HG02938 (cell line): ENCODE results near the gene SCUBE3.

Source experiments
- ATAC-seq: cut with Tn5 transposase; IDR thresholded peaks from one replicate; pipeline ENCODE4 v1.9.1; 2021; ENCODE audit warnings: mild to moderate bottlenecking, moderate library complexity; ENCODE audit not compliant: unreplicated experiment

SCUBE3 gene

DNA sequence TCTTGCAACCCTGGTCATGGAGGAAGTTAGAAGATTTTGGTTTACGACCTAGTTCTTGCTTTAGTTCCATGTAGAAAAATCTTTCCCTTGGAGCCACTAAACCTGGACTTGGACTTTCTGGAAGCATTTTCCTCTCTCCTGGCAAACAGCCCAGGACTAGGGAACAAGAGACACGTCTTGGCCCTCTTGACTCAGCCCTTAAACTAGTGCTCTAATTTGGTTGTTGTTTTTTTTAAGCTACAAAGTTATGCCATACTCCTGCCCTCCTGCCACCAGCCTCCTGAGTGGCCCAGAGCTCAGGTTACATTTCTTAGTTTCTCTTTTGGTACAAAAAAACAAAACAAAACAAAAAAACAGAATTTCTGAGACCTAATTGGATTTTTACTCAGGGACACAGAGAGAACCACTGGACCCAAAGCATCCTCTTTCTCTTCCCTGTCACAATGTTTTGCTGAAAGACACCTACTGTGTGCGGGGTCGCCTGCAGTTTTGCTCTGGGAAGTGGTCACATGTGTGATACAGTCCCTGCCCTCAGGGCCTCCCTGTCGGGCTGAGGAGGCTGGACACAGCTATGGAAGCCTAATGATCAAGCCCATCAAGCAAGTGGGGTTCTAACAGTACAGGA is 32.3 kb upstream of the SCUBE3 start:
- ATAC-seq: no peak

- ATAC-seq: no peak
Observed at GRCh38 chr6:35181933-35182612, 31.7 kb upstream of the SCUBE3 start.

- ATAC-seq: no peak
Observed at GRCh38 chr6:35183281-35183680, 30.5 kb upstream of the SCUBE3 start.

DNA sequence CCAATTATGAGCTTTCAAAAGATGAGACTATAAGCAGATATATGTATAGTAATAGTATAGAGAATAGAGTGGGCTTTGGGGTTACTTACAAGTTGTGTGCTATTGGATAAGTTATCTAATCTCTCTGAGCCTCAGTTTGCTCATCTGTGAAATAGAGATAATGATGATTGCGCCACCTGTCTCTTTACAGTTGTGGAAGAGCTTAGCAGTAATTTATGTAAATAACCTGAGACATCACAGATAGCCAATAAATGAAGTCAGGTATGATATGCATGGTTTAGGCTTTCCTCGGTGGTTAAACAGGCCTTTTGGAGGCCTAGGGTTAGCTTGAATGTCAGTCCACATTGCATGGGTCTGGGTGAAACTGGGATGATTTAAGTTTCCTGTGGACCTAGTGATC is 29.8 kb upstream of the SCUBE3 start:
- ATAC-seq: no peak

DNA sequence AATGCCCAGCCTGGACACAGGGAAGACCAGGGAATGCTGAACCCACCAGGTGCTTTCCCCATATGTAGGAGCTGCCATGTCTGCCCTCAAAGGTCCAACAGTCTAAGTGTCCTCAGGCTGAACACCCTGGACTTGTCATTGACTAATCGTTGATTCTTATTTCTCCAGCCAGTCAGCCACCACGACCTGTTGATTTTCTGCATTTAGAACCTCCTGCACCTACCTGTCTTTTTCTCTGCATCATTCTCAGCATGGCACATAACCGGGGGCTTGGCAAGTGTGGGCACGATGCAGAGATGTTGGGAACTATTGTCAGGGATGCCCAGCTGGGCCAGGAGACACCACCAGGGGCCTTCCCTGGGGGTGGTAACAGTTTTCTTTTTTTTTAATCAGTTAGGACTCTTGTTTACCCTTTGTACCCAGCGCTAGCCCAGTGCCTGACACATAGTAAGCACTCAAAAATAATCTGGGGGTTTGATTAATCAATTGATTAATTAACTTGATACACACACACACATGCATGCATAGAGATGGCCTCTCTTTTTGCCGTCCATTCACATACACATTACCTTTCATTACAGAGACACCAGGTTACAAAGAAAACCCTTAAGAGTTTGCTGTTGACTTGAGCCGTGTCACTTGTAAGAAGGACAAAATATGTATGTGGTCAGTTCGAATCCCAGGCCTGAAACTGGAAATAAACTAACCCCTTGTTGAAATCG is 29.0 kb upstream of the SCUBE3 start:
- ATAC-seq: no peak

DNA sequence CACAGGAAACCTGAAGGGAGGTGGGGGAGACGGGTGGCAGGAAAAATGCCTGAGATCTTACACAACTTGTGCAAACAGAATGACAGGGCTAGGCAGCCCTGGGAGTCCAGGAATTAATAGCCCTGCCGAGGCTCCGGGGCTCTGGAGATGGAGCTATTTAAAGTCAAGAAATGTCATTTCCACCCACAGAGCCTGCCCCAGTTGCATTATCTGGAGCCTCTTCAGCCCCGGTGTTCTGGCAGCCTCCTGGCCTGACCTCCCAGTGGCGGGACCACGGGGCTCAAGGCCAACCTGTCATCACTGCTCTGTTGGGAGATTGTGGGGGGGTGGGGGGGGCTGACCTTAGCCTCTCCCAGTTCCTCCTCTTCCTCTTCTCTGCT is 28.5 kb upstream of the SCUBE3 start:
- ATAC-seq: no peak

- no peak for ATAC-seq
Observed at GRCh38 chr6:35185971-35186370, 27.8 kb upstream of the SCUBE3 start.

DNA sequence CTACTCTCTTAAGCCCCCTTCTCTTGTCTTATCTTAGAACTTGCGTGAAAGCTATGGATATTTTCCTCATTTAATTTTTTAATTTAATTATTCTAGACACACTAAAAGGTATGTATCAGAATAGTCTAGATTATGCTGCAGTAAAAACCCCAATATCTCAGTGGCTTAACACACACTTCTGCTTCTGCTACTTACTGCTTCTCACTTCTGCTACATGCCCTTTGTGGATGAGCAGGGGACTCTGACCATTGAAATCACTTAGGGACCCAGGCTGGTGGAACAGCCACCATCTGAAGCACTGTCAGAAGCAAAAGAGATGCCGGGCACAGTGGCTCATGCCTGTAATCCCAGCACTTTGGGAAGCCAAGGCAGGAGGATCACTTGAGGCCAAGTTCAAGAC is 27.2 kb upstream of the SCUBE3 start:
- no peak for ATAC-seq

- no peak for ATAC-seq
Observed at GRCh38 chr6:35188886-35189285, 24.9 kb upstream of the SCUBE3 start.

DNA sequence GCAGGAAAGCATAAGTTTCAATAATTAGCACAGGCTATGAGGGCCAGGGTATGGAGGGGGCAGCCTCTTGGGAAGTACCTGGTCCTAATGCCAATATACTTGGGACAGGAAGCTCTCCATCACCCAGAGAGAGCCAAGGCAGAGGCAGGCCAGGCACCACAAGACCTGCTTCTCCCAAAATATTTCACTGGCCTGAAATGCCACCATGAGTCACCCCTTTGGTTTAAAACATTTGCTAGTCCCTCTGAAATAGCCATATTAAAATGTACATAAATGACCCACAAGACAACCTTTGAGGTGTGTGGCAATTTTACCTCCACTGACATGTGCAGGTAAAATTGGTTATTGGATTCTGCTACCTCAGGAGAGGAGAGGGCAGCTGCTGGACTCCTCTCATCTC is 23.4 kb upstream of the SCUBE3 start:
- ATAC-seq: no peak

DNA sequence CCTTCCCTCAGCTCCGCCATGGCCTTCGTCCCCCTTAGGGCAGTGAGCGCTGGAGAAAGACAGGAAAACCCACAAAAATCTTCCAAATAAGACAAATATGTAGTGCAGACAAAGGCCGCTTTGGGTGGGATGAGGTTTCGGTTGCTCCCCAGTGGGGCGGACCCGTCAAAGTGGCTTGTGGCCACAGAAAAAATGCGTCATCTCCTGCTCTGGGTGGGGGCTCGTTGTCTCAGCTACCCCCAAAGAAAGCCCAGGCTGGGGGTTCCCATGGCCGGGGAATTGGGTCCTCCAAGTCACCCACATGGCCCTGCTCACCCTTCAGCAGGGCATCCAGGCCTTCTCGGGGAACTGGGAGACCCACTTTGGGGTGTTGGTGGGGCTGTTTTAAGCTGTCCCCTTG is 21.9 kb upstream of the SCUBE3 start:
- no peak for ATAC-seq

DNA sequence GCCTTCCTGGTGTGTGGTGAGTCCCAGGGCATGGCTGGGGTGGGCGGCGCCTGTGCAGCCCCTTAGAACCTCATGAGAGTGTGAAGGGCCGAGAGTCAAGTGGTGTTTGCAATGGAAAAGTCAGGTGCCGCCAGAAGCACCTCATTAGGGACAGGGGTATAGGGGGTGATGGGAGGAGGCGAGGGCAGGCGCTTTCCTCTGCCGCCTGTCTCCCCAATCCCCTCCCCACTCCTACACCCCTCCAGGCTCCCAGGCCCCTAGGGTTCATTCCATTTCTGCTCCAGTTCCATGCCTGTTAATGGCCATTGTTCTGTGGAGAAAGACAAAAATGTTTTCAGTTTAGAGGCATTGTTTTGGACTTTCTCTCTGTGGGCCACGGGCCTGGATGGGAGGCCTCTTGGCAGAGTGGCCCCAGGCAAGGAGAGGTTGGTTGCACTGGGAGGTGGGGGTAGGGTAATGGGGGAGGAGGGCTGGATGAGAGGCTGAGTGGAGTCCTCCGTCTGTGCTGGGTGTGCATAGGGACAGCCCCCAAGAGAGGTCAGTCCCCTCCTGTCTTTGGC is 21.4 kb upstream of the SCUBE3 start:
- ATAC-seq: no peak

DNA sequence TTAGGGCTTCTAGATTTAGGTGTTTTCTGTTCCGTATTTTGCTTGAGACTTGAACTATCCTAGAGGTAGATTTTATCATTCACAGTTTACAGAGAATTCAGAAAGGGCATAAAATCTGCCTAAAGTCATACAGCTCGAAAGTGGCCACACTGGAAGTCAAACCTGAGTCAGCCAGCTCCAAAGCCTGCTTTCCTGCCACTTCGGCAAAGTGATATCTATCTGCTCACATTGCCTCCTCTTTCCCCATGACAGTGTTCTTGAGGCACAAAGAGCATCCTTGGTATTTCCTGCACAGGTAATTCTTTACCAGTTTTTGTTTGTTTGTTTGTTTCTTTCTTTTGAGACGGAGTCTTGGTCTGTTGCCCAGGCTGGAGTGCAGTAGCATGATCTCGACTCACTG is 19.4 kb upstream of the SCUBE3 start:
- no peak for ATAC-seq

DNA sequence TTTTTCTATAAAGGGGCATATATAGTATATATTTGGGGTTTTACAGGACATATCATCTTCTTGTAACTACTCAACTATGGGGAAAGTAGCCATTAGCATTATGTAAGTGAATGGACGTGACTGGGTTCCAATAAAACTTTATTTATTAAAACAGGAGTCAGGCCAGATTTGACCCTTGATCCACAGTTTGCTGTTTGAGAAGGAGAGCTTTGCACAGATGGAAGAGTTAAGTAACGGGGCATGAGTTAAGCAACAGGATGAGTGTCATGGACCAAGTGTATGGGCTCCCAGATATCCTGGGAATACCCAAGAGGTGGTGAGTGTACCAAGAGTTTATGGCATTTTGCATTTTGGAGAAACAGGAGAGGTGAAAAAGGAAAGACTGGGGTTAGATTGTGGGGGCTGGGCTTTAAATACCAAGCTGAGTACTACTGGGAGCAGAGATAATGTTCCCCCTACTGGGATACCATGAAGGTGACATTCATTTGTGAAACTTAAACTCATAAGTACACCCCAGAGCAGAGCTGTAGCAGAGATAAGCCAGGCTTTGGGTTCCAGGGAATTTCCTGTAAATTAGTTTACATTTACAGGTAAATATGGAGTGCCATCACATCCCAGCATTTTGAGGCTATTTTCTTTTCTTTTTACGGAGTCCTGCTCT is 18.5 kb upstream of the SCUBE3 start:
- ATAC-seq: no peak

DNA sequence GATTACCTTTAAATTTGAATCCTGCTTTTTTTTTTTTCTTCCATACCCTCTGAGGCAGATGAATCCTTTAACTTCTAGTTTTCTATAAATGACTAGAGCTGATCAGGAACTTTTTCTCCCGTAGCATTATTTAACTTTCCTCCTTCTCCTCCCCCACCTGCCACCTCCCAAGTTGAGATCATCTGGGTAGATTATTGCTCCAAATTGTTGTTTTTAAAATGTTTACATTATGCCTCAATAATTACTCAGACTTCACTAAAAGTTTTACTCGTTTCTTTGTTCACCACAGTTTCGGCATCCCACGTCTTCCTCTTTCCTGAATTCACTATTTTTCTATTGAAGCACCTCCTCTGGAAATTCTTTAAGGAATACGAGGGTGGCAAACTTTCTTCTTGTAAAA is 16.6 kb upstream of the SCUBE3 start:
- ATAC-seq: no peak

GRCh38 chr6:35199866-35200265 is 13.9 kb upstream of the SCUBE3 start:
- ATAC-seq: no peak

GRCh38 chr6:35202066-35202546 is 11.7 kb upstream of the SCUBE3 start:
- ATAC-seq: no peak

GRCh38 chr6:35203152-35203670 is 10.5 kb upstream of the SCUBE3 start:
- ATAC-seq: no peak

DNA sequence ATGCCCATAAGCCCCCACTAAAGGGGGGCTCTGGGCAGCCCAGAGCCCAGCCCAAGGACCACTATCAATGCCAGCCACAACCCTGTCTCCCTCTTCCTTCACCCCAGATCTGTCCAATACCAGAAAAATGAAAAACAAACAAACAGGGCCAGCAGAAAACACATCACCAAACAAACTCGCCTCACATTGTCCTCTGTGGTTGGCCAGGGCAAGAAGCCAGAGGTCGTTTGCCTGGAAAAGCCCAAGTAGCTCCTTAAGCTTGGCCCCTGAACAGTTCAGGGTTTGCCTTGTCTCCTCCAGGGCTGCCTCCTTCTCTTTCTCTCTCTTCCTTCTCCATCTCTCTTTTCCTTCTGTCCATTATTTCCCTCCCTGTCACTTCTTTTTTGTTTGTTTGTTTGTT is 10.1 kb upstream of the SCUBE3 start:
- ATAC-seq: no peak

GRCh38 chr6:35206346-35206745 is 7.4 kb upstream of the SCUBE3 start:
- no peak for ATAC-seq

DNA sequence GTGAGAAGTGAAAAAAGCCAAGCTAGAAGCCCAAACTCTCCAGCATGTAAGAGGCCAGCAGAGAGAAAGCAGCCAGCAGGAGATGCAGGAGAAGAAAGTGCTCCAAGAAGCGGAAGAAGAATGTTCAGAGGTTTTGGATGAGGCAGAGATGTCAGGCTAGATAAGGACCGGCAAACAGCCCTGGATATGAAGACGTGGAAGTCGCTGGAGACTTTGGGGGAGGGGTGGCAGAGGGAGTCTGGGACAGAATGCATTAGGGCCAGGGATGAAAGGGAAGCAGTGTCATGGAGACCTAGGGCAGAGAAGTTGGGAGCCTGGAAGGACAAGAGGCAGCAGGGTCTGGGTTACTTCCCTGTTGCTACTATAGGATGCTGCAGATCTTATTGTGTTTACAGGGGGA is 5.3 kb upstream of the SCUBE3 start:
- no peak for ATAC-seq
